ENCODE data around the gene OR56B4.
"Not testable (repeated sequence)": the region's sequence is repeated elsewhere in the genome, so short reads cannot be mapped to it uniquely, and the experiment has no call there.

Gene OR56B4, protein sequence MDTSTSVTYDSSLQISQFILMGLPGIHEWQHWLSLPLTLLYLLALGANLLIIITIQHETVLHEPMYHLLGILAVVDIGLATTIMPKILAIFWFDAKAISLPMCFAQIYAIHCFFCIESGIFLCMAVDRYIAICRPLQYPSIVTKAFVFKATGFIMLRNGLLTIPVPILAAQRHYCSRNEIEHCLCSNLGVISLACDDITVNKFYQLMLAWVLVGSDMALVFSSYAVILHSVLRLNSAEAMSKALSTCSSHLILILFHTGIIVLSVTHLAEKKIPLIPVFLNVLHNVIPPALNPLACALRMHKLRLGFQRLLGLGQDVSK

DNA sequence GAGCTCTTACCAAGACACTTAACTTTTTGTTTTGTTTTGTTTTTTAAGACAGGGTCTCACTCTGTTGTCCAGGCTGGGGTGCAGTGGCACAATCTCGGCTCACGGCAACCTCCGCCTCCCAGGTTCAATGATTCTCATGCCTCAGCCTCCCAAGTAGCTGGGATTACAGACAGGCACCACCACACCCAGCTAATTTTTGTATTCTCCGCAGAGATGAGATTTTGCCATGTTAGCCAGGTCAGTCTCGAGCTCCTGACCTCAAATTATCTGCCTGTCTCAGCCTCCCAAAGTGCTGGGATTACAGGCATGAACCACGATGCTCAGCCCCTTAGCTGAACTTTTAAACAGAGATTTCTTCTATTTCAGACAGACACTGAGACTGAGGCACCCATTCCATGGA lies at the start of gene OR56B4:
Gene OR56B4 (plus strand): TSS at position 301 of the 400 bp plus-strand sequence. CDS start 95 bp downstream, at position 396.
- DNase-seq (ENCODE audit: low read depth in 1 of 2, low spot score in 1 of 2): not testable (repeated sequence)

DNA sequence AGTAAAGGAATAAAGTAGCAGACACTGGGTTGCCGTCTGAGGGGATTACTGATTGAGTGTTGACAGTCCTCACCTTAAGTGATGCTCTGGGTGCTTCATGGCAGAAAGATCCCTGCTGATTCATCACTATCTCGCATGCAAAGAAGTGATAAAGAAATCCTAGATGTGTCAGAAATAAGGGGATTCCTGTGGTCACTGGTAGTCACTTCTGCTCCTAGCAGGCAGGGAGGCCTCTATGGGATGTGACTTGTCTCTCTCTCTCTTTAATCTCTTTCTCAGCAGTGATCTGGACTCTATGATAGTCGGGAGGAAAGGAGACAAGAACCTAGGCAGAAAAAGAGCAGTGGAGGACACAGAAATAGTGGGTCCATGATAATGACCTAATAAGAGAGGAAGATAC lies 46.0 kb upstream of the OR56B4 start:
- no peak for DNase-seq (ENCODE audit: low read depth in 1 of 2, low spot score in 1 of 2)

DNA sequence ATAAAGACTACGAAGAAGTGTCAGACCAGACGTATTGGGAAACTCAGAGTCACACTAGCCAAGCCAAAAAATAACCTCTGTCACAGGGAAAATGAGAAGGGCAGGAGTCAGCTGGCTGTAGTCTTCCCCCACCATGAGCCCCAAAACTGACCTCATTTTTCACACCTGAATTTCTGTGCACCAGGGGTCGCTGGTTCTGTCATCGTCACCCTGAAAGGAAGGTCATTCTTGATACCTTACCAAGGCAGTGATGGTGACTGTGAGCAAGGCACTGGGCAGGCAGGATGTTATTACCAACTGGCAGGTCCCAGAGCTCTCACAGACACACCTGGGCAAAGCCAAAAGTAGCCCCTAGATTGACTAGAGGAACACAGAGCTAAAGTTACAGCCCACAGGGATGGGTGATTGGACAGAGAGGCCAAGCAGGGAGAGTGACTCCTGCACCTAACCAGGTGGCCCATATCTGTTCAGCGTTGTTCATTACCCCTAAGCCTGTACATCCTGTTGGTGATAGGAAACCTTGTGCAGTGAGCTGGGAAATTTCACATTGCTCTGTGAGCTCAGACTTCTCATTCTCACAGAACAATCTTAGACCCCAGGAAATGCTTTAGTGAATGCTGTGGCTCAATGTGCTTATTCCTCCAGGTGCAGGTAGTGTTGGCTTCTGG lies 44.7 kb upstream of the OR56B4 start:
- DNase-seq (ENCODE audit: low read depth in 1 of 2, low spot score in 1 of 2): no peak

DNA sequence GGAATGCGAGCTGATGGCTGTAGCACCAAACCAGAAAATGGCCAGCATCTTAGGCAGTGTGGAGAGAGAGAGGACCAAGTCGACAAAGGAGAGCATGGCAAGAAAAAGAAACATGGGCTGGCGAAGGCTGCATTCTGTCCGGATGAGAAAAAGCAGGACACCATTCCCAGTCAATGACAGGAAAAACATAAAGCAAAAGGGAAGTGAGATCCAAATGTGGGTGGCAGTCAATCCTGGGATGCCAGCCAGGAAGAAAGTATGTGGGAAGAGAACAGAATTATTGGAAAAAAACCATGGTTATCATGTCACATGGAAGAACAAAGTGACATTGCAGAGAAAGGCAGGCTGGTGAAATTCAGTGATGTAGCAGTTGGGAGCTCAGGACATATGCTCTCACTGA lies 40.0 kb upstream of the OR56B4 start:
- DNase-seq (ENCODE audit: low read depth in 1 of 2, low spot score in 1 of 2): no peak

DNA sequence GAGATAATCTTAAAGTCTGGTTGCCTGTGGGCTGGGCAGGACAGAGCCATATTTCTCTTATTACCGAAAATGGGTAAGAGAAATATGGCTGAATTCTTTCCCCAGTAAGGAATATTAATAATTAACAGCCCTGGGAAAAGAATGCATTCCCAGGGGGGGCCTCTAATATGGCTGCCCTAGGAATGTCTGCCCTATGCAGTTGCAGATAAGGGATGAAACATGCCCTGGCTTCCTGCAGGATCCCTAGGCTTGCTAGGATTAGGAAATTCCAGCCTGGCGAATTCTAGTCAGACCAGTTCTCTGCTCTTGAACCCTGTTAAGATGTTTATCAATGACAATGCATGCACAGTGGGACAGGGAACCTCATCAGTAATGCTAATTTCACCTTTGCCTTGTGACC lies 31.0 kb upstream of the OR56B4 start:
- DNase-seq (ENCODE audit: low read depth in 1 of 2, low spot score in 1 of 2): not testable (repeated sequence)

DNA sequence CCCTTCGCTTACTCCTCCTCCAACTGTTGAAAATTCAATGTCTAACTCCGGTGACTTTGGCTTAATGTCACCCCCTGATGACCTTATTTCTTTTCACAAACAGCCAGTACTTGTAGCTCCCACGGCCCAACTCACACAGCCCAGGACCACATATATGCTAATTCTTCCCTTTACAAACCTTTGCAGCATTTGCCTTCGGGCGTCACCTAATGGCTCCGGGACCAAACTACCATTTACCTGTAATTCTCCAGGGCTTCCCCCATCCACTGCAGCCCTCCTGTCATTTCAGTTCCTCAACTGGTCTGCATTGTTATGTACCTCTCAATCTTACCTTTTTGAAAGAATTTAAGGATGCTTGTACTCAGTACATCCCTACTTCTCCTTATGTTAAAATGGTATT lies 29.8 kb upstream of the OR56B4 start:
- no peak for DNase-seq (ENCODE audit: low read depth in 1 of 2, low spot score in 1 of 2)

DNA sequence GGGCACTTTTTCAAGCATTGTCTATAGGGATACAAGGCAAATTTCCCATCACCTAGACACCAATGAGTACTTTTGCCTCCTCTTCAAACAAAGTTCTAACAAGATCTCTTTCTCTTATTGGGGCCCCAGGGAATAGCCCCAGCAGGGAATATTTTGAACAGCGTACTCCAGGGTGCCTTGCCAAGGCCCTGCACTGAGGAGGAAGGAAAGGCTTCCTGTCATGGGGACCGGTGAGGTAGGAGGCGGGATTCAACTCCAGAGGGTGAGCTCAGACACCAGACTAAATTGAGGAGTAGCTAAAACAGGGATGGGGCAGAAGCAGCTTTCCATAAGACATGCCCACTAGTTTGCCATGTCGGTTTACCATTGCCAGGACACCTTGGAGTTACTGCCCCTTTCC lies 28.0 kb upstream of the OR56B4 start:
- DNase-seq (ENCODE audit: low read depth in 1 of 2, low spot score in 1 of 2): no peak

DNA sequence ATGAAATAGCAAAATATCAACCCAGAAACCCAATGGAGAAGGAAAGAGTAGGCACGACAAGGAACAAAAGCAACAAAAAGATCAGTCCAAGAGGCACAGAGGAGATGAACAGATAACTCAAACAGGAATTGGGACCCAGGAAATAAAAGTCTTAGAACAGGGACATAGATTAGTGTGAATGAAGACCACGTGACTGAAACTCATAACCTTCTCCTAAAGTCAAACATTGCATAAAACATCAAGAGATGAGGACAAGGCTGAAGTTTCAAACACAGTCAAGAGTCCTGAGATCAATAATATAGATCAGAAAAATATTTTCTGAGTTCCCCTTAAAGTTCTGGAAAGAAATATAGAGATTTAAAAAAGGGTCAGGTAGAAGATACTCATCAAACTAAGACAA lies 24.4 kb upstream of the OR56B4 start:
- DNase-seq (ENCODE audit: low read depth in 1 of 2, low spot score in 1 of 2): no peak

DNA sequence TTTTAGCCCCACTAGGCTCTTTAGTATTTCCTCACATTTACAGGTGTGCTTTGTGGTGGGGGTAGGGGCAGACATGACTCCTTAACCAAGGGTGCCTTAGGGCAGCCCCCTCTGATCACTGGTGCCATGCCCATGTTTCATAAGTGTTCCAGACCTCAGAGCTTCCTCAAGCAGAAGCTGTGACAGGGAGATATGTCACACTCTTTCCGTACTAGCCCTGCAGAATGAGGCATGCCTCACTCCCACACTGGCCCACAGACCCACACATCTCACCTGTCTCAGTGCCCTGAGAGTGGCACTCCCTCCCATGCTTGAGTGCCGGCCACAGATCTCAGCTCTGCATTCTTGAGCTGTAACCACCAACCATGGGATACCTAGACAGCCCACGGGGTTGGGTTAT lies 22.9 kb upstream of the OR56B4 start:
- no peak for DNase-seq (ENCODE audit: low read depth in 1 of 2, low spot score in 1 of 2)

DNA sequence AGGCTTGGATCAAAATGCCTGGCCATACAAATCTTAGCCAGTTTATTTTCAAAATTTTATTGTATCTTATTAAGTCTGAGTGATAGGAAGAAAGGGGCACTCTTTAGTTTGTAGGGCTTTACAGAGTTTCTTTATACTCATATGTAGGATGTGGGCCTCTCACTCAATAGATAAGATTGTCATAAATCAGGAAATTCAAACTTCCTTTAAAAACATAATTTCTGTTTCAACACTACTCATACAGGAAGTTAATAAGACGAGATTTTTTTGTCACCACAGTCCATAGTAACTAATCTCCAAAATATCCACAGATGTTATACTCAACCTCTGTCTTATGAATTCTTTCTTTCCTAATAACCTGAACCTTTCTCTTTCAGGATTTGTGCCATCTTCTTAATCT lies 13.3 kb upstream of the OR56B4 start:
- DNase-seq (ENCODE audit: low read depth in 1 of 2, low spot score in 1 of 2): no peak

DNA sequence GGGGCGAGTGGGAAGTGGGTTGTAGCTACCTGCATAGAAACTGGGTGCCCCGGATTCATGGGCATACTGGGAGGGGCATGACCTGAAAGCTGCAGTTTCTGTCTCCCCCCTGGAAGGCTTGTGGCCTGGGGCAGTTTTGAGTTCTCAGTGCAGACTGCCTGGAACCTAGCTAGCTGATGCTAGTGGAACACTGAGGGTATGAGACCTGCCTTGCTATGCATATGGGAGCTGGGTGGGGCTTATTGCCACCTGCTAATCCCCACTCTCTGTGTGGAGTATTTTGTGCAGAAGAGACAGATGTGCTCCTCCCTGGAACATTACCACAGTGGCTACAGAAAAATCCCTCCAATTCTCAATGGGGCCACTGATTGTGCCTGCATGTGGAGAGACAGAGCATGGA lies 11.7 kb upstream of the OR56B4 start:
- DNase-seq (ENCODE audit: low read depth in 1 of 2, low spot score in 1 of 2): no peak

DNA sequence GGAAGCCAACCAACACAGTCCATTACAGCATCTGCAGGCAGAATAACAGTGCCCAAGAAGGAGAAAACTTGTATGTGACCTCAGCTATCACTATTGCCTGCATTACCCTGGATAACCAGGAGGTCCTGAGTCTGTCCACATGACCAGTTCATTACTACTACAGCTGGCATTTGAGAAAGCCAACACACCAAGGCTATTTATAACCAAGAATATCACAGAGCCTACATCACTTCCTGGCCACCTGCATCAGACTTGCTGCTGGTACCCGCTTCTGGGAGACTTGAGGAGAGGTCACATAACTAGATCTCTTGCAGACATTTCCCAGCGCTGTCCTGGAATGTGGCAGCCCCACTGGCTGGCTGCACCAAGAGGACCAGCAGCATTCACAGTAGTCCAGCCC lies 11.1 kb upstream of the OR56B4 start:
- no peak for DNase-seq (ENCODE audit: low read depth in 1 of 2, low spot score in 1 of 2)

DNA sequence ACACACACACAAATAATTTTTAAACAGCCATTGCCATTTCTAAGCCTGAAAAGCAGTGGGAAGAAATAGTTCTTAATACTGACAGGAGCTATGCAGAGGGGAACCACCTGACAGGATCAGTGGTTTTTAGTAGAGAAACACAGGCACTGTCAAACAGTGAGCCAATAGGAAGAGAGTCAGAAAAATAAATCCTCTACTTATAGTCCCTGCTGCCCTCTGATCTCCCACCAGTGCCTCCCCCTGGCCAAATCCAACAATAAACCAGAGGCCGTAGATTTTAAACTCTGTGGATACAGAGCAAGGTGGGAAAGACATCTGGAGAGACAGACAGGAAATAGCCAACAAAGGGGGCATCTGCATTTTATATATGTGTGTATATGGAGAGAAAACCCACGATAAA lies 7.9 kb upstream of the OR56B4 start:
- DNase-seq (ENCODE audit: low read depth in 1 of 2, low spot score in 1 of 2): no peak

DNA sequence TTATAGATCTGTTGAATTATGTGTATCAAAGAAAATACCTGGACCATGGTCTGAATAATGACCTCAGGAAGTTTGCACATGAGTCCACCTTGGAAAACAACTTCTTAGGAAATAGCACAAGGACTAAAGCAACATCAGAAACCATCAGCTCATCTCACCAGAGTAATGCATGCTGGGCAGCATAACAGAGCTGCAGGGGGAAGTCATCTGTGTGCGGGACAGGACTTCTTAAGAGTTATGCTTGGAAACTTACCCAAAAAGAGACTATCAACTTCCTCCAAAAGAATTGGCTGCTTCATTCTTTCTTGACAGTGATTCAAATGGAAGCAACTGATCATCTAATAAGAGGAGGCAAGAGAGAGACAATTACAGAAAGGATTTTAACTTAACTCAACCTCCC lies 2.5 kb downstream of the OR56B4 start:
- DNase-seq (ENCODE audit: low read depth in 1 of 2, low spot score in 1 of 2): no peak

DNA sequence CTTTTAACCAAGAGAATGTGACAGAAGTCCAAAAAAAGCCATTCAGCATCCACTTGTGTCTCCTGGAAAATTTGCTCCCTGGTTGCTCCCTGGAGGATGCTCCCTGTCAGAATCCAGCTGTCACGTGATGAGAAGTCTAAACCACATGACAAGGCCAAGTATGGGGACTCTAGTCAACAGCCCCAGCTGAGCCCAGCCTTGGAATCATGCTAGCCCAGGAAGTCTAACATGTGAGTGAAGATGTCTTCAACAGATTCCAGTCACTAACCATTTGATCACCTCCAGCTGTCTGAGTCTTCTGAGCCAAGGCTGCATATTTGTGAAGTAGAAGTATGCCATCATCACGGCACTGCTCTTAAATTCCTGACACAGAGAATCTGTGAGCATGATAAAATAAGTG lies 4.2 kb downstream of the OR56B4 start:
- no peak for DNase-seq (ENCODE audit: low read depth in 1 of 2, low spot score in 1 of 2)

DNA sequence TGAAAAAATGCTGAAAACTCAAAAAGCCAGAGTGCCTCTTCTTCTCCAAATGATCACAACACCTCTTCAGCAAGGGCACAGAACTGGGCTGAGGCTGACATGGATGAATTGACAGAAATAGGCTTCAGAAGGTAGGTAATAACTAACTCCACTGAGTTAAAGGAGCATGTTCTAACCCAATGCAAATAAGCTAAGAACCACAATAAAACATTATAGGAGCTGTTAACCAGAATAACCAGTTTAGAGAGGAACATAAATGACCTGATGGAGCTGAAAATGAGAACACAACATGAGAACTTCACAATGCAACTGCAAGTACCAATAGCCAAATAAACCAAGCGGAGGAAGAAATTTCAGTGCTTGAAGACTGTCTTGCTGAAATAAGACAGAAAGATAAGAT lies 9.2 kb downstream of the OR56B4 start:
- no peak for DNase-seq (ENCODE audit: low read depth in 1 of 2, low spot score in 1 of 2)

DNA sequence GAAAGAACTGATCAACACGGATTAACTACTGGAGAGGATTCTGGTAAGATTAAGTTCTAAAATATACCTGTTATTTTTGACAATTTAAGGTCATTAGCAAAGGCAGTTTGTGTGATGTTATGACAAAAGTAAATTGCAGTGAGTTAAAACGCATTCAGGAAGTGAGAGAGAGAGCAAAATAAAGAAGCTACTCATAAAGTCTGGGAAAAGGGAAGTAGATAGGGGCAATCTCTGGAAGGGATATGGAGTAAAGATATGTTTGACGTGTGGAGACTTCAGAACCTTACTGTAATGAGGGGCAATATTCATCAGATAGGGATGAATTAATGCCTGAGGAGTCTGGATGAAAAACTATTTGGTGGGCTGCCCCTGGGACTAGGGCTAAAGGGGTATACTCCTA lies 16.8 kb downstream of the OR56B4 start:
- DNase-seq (ENCODE audit: low read depth in 1 of 2, low spot score in 1 of 2): no peak

DNA sequence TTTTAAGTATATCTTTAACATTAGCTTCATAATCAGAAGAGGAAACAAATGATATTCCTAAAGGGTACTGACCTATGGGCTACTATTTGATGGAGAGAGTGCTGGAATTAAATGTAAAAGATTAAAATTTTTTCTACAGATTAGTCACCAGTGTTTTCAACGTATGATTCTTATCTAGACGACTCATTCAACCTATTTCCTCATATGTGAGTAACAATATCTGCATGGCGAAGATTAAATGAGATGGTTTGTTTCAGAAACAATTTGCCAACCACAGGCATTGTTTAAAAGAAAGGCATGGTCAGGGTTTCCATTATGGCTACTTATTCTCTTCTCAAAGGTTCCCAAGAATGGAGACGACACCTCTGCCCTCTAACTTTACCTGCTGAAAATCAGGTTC lies 20.4 kb downstream of the OR56B4 start:
- DNase-seq (ENCODE audit: low read depth in 1 of 2, low spot score in 1 of 2): no peak

DNA sequence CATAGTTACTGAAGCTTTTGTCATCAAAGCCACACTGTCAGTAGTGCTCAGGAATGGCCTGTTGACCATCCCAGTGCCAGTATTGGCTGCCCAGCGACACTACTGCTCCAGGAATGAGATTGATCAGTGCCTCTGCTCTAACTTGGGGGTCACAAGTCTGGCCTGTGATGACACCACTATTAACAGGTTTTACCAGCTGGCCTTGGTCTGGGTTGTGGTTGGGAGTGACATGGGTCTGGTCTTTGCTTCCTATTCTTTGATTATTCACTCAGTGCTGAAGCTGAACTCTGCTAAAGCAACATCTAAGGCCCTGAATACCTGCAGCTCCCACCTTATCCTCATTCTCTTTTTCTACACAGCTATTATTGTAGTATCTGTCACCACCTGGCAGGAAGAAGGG lies 21.5 kb downstream of the OR56B4 start:
- DNase-seq (ENCODE audit: low read depth in 1 of 2, low spot score in 1 of 2): no peak

DNA sequence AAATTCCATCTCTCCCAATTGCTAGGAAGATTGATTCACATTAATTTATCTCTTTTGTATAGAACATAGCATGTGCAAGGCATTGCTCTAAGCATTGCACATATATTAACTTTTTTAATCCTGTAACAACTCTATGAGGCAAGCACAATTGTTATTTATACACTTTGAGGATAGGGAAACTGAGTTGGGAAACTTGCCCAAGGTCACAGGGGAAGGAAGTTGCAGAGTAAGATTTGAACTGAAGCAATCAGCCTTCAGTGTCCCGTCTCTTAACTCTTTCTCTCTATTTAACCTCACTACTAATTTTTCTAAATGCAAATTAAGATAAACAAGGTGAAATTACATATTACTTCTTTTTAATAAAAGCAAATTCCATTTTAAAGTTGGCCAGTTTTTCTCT lies 22.2 kb downstream of the OR56B4 start:
- DNase-seq (ENCODE audit: low read depth in 1 of 2, low spot score in 1 of 2): no peak

DNA sequence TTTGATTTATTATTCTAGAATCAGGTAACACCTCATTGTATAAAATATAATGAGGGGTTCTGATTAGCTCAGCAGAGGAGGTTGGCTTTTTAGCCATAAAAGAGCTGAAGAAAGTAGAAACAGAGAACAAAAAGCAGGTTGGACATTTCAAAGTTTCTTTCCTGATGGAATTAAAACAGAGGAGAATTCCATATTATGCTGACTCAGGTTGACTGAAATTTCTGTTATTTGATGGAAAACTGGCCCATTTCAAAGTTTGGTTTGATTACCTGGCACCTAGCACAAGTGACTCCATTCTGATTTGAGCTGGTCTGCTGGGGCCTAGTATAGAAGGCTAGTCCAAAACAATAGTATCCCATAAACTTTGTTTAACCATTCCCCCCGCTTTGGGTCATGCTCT lies 24.9 kb downstream of the OR56B4 start:
- no peak for DNase-seq (ENCODE audit: low read depth in 1 of 2, low spot score in 1 of 2)

DNA sequence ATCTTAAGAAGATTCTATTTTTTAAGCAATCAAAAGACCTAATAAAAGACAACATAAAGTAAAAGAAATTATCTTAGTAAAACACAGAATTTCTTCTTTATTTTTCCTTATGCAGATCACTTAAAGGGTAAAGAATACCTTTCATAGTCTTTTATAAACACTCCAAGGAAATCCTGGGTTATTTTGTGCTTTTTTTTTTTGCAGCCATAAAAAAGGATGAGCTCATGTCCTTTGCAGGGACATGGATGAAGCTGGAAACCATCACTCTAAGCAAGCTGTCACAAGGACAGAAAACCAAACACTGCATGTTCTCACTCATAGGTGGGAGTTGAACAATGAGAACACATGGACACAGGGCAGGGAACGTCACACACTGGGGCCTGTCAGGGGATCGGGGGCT lies 28.5 kb downstream of the OR56B4 start:
- not testable (repeated sequence) for DNase-seq (ENCODE audit: low read depth in 1 of 2, low spot score in 1 of 2)

DNA sequence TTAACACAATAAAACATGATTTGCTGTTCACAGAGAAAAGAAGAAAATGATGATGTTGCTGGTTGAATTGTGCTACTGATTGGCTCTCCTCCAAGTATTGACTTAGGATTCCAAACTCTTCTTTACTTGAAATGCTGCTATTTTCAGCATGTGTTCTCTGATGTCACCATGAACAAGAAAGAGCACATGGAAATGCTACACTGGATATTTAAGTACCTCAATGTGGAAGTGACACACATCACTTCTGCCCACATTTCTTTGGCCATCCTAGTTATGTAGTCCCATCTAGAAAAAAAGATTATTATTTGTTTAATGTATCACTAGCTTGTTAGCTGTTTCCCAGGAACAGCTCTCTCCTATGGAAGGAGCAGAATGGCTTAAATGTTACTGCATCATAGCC lies 35.5 kb downstream of the OR56B4 start:
- no peak for DNase-seq (ENCODE audit: low read depth in 1 of 2, low spot score in 1 of 2)

All from activated T-helper 1 cell treated with anti-CD3 and anti-CD28 coated beads, Interleukin-2, amount 50 U/mL, for 16 hours (primary cell).